DLD1 (cell line): ENCODE results near the gene ZNF148.
"Not testable (repeated sequence)": the region's sequence is repeated elsewhere in the genome, so short reads cannot be mapped to it uniquely, and the experiment has no call there.

Experiments used
- in situ Hi-C: cut with HindIII; loops from 2 replicates; pipeline ENCODE4 v1.10.0; 2017; ENCODE audit warnings: low sequenced_read_pairs

Gene ZNF148, protein sequence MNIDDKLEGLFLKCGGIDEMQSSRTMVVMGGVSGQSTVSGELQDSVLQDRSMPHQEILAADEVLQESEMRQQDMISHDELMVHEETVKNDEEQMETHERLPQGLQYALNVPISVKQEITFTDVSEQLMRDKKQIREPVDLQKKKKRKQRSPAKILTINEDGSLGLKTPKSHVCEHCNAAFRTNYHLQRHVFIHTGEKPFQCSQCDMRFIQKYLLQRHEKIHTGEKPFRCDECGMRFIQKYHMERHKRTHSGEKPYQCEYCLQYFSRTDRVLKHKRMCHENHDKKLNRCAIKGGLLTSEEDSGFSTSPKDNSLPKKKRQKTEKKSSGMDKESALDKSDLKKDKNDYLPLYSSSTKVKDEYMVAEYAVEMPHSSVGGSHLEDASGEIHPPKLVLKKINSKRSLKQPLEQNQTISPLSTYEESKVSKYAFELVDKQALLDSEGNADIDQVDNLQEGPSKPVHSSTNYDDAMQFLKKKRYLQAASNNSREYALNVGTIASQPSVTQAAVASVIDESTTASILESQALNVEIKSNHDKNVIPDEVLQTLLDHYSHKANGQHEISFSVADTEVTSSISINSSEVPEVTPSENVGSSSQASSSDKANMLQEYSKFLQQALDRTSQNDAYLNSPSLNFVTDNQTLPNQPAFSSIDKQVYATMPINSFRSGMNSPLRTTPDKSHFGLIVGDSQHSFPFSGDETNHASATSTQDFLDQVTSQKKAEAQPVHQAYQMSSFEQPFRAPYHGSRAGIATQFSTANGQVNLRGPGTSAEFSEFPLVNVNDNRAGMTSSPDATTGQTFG

DNA sequence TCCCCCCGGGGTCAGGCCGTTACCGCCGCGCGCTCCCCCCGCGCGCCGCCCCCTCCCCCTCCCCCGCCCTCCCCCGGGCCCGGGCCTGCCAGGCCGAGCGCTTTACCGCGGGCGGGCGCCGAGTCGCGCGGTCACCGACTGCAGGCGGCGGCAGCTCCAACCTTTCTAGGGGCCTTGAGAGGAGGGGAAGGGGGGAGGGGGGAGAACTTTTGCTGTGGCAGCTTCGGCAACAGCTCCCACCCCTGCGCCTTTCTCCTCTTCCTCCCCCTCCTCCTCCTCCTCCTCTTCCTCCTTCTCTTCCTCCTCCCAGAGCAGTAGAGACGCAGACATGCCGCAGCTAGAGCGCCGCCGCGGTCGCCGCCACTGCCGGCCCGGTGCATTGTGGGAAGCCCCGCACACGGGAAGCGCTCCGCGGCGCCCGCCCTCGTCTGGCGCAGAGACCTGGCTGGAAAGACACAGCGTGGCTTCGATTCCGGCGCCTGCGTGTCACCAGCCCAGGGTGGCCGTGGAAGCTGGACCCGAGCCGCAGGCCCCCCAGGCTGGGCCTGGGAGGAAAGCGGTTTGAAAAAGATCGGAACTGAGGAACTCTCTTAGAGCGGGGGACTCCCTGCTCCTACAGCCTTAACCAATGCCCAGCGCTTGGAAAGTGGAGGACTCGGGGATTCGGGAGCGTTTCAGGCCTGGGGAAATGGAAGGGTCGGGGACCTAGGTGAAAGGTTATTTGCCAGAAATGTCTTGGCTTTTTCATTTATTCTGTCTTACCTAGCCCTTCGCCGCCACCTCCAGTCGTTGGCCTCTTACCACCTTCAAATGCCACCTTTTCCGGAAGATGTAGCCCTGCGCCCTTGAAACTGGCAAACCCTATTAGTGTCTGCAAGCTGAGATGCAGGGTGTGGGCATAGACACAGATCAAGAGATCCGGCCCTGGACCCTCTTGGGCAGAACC lies at the start of gene ZNF148:
TSS of gene ZNF148 (minus strand) at position 330 of the 946 bp plus-strand sequence. CDS start 61,685 bp downstream, outside the sequence.
- in situ Hi-C loops, result no loop called here

DNA sequence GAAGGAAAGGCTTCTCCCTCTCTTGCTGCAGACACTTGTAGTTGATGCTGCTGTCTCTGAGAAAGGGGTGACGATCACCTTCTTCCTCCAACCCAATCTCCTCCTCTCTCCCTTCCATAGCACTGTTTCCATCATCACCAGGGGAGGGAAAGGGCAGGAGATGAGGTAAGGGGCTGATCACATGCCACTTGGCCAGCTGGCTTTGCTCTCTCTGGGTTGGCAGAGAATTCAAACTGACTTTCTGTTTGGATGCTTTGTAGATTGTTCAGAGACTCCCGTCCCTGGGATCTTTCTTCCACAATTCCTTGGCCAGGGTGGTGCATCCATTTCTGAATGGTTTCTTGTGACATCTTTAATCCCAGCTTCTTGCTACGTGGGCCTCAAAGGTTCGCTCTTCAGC lies 43.2 kb upstream of the ZNF148 start:
- in situ Hi-C loops, result no loop called here

DNA sequence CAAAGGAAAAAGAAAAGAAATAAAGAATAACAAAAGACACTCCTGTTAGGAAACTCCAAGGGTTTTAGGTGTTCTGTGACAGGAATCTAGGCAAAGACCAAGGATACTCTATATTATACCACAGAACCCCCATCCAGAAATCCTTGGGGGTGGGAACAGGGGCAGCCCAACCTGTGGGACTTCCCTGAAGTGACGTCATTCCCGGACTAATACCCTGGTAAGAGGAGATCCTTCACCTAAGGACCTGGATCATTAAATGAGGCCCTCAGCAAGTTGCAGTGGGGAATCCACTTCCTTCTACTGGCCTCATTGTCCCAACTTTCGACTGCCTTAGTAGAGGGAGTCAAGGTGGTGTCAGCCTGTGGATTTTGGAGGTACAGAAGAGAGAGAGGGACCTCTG lies 41.1 kb upstream of the ZNF148 start:
- in situ Hi-C loops, result no loop called here

DNA sequence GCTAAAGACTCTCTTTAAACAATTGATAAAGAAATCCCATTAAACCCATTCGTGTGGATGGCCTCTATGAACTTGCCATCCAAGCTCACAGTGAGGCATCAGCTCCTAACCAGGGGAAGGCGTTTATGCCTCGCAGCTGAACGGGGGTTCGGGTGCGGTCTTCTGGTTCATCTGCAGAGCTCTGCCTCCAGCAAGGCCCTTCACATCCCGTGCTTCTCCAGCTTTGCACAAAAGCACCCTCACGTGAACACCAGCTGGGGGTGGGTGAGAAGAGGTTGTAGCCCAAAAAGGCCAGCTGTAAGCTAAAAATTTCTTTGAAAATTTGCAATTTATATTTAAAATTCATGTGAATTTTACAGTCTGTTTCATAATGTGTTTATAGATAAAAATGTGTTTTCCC lies 39.5 kb upstream of the ZNF148 start:
- in situ Hi-C loops, result no loop called here

DNA sequence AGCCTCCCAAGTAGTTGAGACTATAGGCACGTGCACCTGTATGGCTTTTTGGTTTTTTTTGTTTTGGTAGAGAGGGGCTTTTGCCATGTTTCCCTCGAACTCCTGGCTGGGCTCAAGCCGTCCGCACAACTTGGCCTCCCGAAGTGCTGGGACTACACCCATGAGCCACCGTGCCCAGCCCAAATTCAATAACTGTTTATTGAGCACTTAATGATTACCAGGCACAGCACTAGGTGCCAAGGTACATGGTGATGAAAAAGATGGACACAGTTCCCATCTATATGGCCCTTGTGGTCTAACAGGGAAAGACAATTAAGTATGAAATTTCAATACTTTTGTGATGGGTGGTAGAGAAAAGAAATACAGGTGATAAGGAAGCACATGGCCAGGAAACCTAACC lies 35.8 kb upstream of the ZNF148 start:
- in situ Hi-C loops, result no loop called here

DNA sequence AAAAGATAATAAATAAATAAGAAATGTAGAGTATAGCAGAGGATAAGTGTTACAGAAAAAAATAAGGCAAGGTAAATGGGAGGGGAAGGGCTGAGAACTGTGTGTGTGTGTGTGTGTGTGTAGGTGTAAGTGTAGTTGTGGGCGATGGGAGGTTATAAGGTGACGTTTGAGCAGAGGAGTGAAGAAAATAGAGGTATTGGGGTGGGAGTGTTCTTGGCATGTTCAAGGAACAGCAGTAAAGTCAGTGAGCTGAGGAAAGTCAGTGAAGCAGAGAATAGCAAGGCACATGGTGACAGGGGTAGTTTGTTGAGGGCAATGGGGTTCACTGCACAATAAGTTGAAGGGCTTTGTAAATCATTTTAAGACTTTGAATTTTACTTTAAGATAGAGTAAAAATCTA lies 30.9 kb upstream of the ZNF148 start:
- in situ Hi-C loops, result no loop called here

DNA sequence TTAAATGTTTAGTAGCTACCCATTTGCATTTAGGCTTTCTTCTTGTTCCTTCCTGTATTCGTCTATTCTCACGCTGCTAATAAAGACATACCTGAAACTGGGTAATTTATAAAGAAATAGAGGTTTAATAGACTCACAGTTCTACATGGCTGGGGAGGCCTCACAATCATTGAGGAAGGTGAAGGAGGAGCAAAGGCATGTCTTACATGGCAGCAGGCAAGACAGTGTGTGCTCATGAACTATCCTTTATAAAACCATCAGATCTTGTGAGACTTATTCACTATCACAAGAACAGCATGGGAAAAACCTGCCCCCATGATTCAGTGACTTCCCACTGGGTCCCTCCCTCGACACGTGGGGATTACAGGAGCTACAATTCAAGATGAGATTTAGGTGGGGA lies 30.4 kb upstream of the ZNF148 start:
- in situ Hi-C loops, result not testable (repeated sequence)

DNA sequence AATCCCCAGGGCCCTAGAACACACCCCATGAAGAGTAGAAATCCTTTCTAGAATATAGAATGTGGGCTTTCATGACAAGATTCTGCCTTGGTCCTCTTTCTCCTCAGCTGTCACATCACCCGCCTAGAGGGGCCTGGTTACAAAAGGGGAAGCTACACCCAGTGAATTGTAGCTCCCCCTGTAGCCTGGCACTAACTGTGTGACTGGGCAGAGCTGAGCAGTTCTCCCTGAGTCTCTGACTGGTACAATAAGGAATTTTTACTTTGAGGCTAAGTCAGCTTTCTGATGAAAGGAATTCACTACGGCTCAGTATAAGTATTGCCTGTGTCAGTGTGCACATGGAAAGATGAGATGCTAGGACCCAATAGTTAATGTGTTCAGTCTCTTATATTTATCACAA lies 28.7 kb upstream of the ZNF148 start:
- in situ Hi-C loops, result no loop called here

DNA sequence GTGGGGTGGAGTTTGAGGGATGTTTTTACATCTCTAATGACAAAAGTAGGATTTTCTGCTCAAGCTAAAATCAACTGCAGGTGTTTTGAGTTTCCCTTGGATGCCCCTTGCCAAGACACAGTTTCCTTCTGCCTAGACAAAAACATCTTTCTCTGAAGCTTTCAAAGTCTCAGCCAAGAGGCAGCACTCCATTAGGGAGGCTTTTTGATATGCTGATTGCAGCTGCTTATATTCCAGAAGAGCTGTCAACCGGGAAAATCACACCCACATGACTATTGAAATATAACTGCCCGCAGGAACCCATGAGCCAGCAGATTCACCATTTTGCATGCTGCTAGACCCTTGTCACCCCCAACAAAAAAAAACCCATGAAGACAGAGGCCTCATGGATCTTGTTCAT lies 27.5 kb upstream of the ZNF148 start:
- in situ Hi-C loops, result no loop called here

DNA sequence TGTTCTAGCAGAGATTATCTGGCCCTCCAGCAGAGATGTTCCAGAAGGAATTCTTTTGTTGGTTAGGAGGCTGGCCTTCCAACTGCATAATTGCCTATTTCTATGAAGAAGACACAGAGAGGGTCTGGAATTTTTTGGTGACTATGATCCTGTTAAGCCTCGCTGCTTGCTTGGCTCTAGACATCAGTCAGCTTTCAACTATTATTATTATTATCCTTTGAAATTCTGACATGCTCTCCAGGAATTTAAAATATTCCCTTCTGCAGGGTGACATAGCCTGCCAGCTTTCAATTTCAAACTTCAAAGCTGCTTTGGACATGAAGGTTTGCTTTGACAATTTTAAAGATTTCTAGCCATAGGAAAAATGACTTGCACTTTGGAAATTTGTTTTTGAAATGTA lies 26.3 kb upstream of the ZNF148 start:
- in situ Hi-C loops, result no loop called here

DNA sequence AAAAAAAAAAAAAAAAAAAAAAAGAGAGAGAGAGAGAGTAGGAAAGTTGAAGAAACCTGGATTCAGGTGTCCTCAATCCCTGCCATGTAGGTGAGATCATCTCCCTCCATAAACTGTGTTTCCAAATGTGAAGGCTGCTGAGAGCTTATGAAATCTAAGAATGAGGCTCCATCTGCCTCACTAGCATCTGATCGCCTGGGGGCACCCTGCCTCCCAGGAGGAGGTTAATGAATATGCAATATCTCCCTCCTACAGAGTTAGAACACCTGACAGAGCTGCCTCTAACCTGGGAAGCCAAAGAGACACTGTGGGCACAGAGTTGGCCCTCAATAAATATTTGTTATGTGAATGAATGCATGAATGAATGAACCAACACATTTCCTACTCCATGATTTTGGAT lies 23.8 kb upstream of the ZNF148 start:
- in situ Hi-C loops, result no loop called here

DNA sequence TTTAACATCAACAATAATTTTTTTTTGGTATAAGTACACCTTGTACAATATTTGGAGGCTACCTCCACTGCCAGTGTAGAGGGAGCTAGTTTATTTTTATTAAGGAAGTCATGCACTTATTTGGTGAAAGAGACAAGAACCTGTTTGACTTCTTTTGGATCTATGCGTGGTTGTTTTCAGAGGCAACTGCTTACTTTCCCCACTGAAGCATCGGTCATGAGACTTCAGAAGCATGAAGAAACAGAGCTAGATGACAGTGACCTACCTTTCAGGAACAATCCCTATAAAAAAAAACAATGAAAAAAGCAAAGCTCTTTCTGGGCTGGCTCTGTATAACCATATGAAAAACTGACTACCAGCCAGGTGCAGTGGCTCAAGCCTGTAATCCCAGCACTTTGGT lies 20.0 kb upstream of the ZNF148 start:
- in situ Hi-C loops, result no loop called here

DNA sequence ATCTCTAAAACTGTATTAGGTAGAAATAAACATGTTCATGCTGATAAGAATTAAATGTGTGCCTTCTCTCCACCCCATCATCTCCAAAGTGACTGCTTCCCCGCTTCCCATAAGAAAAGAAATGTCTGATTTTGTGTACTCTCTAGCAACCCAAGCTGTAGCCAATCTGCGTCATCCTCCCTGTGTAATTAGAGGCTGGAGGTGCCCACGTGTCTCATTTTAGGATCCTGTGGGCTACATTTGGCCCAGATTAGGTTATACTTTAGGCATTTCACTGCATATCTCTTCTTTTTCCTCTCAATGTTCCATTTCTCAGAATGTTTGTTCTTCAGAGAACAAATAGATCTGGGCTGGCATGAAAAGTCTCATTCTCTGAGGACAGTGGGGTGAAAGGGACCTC lies 19.3 kb upstream of the ZNF148 start:
- in situ Hi-C loops, result no loop called here

DNA sequence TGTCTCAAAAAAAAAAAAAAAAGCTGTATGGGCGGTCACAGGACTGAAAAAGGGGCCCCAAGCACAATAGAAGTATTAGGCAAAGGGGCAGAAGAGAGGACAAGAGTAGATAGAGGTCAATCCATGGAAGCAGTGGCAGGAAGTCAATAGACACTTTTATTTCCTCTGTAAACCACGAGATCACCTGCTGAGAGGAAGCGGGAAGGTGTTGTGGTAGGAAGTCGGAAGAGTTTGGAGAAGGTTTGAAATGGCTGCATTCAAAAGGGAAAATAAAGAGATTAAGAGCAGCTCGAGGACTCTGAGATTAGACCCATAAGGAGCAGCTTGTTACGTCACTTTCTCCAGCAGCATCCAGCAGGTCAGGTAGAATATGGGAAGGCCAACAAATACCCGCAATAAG lies 14.2 kb upstream of the ZNF148 start:
- in situ Hi-C loops, result no loop called here

DNA sequence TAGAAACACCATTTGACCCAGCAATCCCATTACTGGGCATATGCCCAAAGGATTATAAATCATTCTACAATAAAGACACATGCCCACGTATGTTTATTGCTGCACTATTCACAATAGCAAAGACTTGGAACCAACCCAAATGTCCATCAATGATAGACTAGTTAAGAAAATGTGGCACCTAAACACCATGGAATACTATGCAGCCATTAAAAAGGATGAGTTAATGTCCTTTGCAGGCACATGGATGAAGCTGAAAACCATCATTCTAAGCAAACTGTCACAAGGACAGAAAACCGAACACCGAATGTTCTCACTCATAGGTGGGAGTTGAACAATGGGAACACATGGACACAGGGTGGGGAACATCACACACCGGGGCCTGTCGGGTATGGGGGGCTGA lies 13.2 kb upstream of the ZNF148 start:
- in situ Hi-C loops, result not testable (repeated sequence)

DNA sequence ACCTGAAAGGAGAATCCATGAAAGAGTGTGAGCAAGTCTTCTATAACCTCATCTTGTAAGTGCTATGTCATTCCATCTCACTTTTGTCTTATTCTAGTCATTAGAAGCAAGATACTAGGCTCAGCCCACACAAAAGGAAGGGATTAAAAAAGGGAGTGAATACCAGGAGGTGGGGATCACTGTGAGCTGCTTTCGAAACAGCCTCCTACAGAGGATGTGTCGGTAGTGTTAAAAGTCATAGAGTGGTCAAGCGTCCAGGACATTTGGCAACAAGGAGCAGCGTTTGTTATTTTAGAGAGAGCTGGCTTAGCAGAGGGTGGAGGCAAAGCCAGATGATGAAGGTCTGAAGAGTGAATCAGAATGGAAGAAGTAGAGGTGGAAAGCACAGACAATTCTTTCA lies 11.7 kb upstream of the ZNF148 start:
- in situ Hi-C loops, result no loop called here

DNA sequence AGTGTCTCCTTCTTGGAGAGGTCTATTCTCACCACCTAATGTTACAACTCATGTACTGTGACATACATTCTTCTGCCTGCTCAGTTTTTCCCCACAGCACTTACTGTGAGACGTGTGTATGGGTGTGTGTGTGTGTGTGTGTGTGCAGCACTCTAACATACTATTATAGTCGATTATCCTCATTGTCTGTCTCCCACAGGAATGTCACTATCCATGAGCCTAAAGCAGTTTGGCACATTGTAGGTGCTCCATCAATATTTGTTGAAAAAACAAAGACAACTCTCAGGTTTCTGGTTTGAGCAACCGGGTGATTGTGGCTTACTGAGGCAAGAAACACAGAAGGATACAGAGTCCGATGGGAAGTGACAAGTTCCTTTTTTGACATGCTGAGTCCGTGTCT lies 8.6 kb upstream of the ZNF148 start:
- in situ Hi-C loops, result no loop called here

DNA sequence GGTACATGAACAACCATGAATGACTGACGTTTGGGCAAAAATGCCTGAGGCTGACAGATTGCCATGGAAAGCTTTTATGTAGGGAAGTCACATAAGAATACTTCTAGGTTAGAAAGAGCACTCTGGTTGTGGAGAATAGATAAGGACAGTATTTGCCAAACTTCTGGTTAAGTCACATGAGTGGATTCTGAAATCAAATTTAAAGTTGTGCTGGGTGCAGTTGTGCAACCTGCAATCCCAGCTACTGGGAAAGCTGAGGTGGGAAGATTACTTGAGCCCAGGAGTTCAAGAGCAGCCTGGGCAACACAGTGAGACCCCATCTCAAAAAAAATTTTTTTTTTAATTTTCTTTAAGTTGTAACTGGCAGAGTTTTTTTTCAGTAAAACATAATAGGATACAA lies 7.2 kb upstream of the ZNF148 start:
- in situ Hi-C loops, result no loop called here

DNA sequence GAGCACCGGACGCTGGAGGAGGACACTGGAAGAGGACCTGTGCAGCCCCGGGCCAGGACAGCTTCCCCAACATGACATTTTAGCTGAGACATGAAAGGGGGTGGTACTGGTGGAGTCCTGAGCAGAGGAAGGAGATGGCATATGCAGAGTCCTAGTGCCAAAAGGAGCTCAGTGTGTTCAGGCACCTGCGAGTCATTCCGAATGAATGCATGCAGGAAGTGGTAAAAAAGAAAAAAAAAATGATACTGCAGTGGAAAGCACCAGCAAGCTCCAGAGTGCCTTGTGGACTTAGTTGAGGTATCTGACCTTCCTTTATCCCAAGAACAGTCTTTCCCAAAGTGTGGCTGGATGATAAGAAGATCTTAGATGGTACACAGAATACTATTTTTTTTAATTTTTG lies 6.6 kb upstream of the ZNF148 start:
- in situ Hi-C loops, result no loop called here

DNA sequence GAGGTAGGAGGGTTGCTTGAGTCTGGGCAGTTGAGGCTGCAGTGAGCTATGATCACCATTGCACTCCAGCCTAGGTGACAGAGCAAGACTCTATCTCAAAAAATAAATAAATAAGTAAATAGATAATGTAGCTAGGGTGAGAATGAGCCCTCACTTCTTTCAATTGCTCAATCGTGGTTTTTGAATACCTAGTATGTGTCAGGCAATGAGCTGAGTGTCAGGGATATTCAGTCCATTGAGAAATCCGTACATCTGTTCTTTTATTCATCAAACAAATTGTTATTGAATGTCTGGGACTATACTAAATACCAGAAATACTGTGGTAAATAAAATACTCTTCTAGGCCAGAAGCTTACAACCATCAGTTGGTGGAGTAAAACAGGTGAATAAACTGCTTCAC lies 6.2 kb upstream of the ZNF148 start:
- in situ Hi-C loops, result no loop called here

DNA sequence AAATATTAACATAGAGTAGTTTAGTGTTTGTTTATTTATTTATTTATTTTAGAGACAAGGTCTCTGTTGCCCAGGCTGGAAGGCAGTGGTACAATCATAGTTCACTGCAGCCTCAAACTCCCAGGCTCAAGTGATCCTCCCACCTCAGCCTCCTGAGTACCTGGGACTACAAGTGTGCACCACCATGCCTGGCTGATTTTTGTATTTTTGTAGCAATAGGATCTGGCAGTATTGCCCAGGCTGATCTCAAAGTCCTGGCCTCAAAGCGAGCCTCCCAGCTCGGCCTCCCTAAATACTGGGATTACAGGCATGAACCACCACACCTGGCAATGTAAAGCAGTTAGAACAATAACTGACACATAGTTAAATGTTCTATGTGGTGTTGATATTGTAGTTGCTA lies 4.4 kb upstream of the ZNF148 start:
- in situ Hi-C loops, result no loop called here
